GM23338 (cell line): ENCODE data around the gene THSD7A. TPM values are rescaled to one million over a fixed set of nuclear protein-coding genes. Genes with fewer than 3 reads are reported as not detected.

Experiments used
- ATAC-seq: fragments of 200-7000 bp; cut with Tn5 transposase; 3 replicates; pipeline ENCODE4 v1.9.1; 2020
- DNase-seq: peaks from one replicate; pipeline ENCODE4 v3.0.0-alpha.2; 2015; ENCODE audit warnings: low spot score
- H2AFZ ChIP-seq: fragments of 200-600 bp; sonication (generic); 2 replicates; pipeline ENCODE4 v1.8.0; 2016; ENCODE audit warnings: antibody characterized with exemption, mild to moderate bottlenecking, moderate library complexity
- H3F3A ChIP-seq: fragments of 200-600 bp; sonication (generic); replicated peaks from 2 replicates; pipeline ENCODE4 v1.8.0; 2017; ENCODE audit warnings: antibody characterized with exemption, mixed run types, low read depth
- H3K27ac ChIP-seq: fragments of 200-600 bp; sonication (generic); 2 replicates; pipeline ENCODE4 v1.6.1; 2016; ENCODE audit warnings: low read depth
- H3K27me3 ChIP-seq: fragments of 200-600 bp; sonication (generic); 2 replicates; pipeline ENCODE4 v1.8.0; 2016; ENCODE audit warnings: mild to moderate bottlenecking, mixed run types, moderate library complexity; ENCODE audit not compliant: insufficient read depth
- H3K36me3 ChIP-seq: fragments of 200-600 bp; sonication (generic); 2 replicates; pipeline ENCODE4 v1.8.0; 2016; ENCODE audit warnings: mild to moderate bottlenecking; ENCODE audit not compliant: insufficient read depth
- H3K4me1 ChIP-seq: fragments of 200-600 bp; sonication (generic); 2 replicates; pipeline ENCODE4 v1.8.0; 2016; ENCODE audit warnings: mild to moderate bottlenecking, moderate library complexity; ENCODE audit not compliant: insufficient read depth
- H3K4me2 ChIP-seq: fragments of 200-600 bp; sonication (generic); 2 replicates; pipeline ENCODE4 v1.7.1; 2017; ENCODE audit warnings: mixed run types
- H3K4me3 ChIP-seq: fragments of 200-600 bp; sonication (generic); 2 replicates; pipeline ENCODE4 v1.6.1; 2016; ENCODE audit warnings: mixed run types
- H3K79me2 ChIP-seq: fragments of 200-600 bp; sonication (generic); replicated peaks from 2 replicates; pipeline ENCODE4 v1.8.0; 2017; ENCODE audit warnings: mild to moderate bottlenecking; ENCODE audit not compliant: insufficient read depth
- H3K9me2 ChIP-seq: fragments of 200-600 bp; sonication (generic); 2 replicates; pipeline ENCODE4 v1.8.0; 2017; ENCODE audit not compliant: insufficient read depth
- H4K20me1 ChIP-seq: fragments of 200-600 bp; sonication (generic); replicated peaks from 2 replicates; pipeline ENCODE4 v1.8.0; 2017; ENCODE audit warnings: mild to moderate bottlenecking; ENCODE audit not compliant: insufficient read depth
- H3K27ac Mint-ChIP-seq: 2 replicates; pipeline ENCODE4 v1.8.0; 2020; ENCODE audit warnings: inconsistent platforms, mild to moderate bottlenecking, moderate library complexity, mixed read lengths
- H3K27me3 Mint-ChIP-seq: 3 replicates; pipeline ENCODE4 v1.8.0; 2022; ENCODE audit warnings: low read depth, mild to moderate bottlenecking, moderate library complexity, mixed read lengths, inconsistent platforms; ENCODE audit not compliant: insufficient read depth, poor library complexity
- H3K36me3 Mint-ChIP-seq: 3 replicates; pipeline ENCODE4 v1.8.0; 2021; ENCODE audit warnings: low read depth, mild to moderate bottlenecking, inconsistent platforms, moderate library complexity, mixed read lengths
- H3K4me1 Mint-ChIP-seq: 3 replicates; pipeline ENCODE4 v1.8.0; 2020; ENCODE audit warnings: mild to moderate bottlenecking, inconsistent platforms, mixed read lengths
- H3K4me3 Mint-ChIP-seq: 3 replicates; pipeline ENCODE4 v1.8.0; 2021; ENCODE audit warnings: moderate library complexity, mild to moderate bottlenecking, inconsistent platforms, mixed read lengths
- H3K9me3 Mint-ChIP-seq: 3 replicates; pipeline ENCODE4 v1.8.0; 2020; ENCODE audit warnings: moderate library complexity, mild to moderate bottlenecking, inconsistent platforms, mixed read lengths
- CREB1 ChIP-seq: fragments of 250-450 bp; sonication (Bioruptor Pico); IDR thresholded peaks from 2 replicates; pipeline ENCODE4 v1.5.0; 2020; ENCODE audit warnings: low read depth, mild to moderate bottlenecking, moderate library complexity
- CTCF ChIP-seq, 2 experiments: fragments of 200-600 bp in 1 of 2; sonication (generic) in 1 of 2; conservative IDR thresholded peaks; 2 replicates each; pipeline versions ENCODE4 v1.5.1 to v1.6.1; 2016 to 2017; ENCODE audit warnings: antibody characterized with exemption in 2 of 2, low read depth in 2 of 2, mild to moderate bottlenecking in 2 of 2, moderate library complexity in 1 of 2
- EZH2 ChIP-seq: fragments of 200-600 bp; sonication (generic); IDR thresholded peaks from one replicate; pipeline ENCODE4 v1.8.0; 2017; ENCODE audit warnings: antibody characterized with exemption, mild to moderate bottlenecking, low read depth; ENCODE audit not compliant: unreplicated experiment
- EZH2phosphoT487 ChIP-seq: fragments of 200-600 bp; sonication (generic); IDR thresholded peaks from one replicate; pipeline ENCODE4 v1.8.1; 2018; ENCODE audit warnings: antibody characterized with exemption; ENCODE audit not compliant: unreplicated experiment
- JUNB ChIP-seq: IDR thresholded peaks from one replicate; pipeline ENCODE4 v1.6.1; 2016; ENCODE audit warnings: antibody characterized with exemption; ENCODE audit not compliant: unreplicated experiment
- NANOG ChIP-seq: IDR thresholded peaks from 2 replicates; pipeline ENCODE4 v1.6.1; 2016; ENCODE audit warnings: antibody characterized with exemption, borderline replicate concordance
- STAT1 ChIP-seq: IDR thresholded peaks from one replicate; pipeline ENCODE4 v1.6.1; 2016; ENCODE audit warnings: antibody characterized with exemption; ENCODE audit not compliant: unreplicated experiment
- ZNF114 ChIP-seq: fragments of 250-450 bp; sonication (Bioruptor Pico); IDR thresholded peaks from 2 replicates; pipeline ENCODE4 v1.5.0; 2020; ENCODE audit warnings: mild to moderate bottlenecking, moderate library complexity
- ZNF331 ChIP-seq: fragments of 250-450 bp; sonication (Bioruptor Pico); IDR thresholded peaks from 2 replicates; pipeline ENCODE4 v1.5.0; 2020; ENCODE audit warnings: low read depth, mild to moderate bottlenecking, moderate library complexity
- ZNF462 ChIP-seq: fragments of 250-450 bp; sonication (Bioruptor Pico); IDR thresholded peaks from 2 replicates; pipeline ENCODE4 v1.5.0; 2020; ENCODE audit warnings: mild to moderate bottlenecking, moderate library complexity
- polyA plus RNA-seq: library from polyadenylated mRNA; unstranded; fragments of >200 nt; fragmentation: Nextera tagmentation; extraction: Ambion mirVana; gene quantifications from 2 replicates; pipeline ENCODE4 v1.2.1, GENCODE V29; 2016
- total RNA-seq: library from RNA; depleted of rRNA; stranded (reverse); fragments of >200 nt; shearing (Covaris generic); gene quantifications from 2 replicates; pipeline ENCODE4 v1.2.3, GENCODE V29; 2014
- TF ChIP-seq, protein P1 (sequence below): IDR thresholded peaks from one replicate; pipeline ENCODE4 v1.6.1; 2018; ENCODE audit warnings: antibody characterized with exemption; ENCODE audit not compliant: unreplicated experiment
- TF ChIP-seq, protein P2 (sequence below): IDR thresholded peaks from 2 replicates; pipeline ENCODE4 v1.6.1; 2016; ENCODE audit warnings: antibody characterized with exemption

The THSD7A gene
- total and polyA plus RNA-seq, 2 experiments from 2014 or later: 1.3 to 2.1 TPM

DNA sequence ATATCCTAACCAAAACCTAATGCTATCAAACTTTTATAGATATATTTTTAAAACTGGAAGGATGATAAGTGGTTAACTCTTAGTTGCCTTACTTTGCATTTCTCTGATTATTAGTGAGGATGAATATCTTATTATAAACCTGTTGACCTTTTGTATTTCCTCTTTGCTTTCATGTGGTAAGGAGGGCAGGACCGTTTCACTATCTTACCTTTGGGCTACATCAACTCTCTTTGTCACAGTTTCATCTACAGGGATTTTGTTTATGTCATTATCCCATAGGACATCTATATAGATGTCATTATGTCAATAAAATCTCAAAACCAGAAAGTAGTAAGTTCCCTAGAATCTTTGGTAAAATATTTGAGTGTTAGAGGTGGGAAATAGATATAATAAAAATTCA, 219.3 kb downstream of the THSD7A start (continued):
- TF ChIP-seq, protein P1, sequence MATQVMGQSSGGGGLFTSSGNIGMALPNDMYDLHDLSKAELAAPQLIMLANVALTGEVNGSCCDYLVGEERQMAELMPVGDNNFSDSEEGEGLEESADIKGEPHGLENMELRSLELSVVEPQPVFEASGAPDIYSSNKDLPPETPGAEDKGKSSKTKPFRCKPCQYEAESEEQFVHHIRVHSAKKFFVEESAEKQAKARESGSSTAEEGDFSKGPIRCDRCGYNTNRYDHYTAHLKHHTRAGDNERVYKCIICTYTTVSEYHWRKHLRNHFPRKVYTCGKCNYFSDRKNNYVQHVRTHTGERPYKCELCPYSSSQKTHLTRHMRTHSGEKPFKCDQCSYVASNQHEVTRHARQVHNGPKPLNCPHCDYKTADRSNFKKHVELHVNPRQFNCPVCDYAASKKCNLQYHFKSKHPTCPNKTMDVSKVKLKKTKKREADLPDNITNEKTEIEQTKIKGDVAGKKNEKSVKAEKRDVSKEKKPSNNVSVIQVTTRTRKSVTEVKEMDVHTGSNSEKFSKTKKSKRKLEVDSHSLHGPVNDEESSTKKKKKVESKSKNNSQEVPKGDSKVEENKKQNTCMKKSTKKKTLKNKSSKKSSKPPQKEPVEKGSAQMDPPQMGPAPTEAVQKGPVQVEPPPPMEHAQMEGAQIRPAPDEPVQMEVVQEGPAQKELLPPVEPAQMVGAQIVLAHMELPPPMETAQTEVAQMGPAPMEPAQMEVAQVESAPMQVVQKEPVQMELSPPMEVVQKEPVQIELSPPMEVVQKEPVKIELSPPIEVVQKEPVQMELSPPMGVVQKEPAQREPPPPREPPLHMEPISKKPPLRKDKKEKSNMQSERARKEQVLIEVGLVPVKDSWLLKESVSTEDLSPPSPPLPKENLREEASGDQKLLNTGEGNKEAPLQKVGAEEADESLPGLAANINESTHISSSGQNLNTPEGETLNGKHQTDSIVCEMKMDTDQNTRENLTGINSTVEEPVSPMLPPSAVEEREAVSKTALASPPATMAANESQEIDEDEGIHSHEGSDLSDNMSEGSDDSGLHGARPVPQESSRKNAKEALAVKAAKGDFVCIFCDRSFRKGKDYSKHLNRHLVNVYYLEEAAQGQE: no peak
- TF ChIP-seq EZH2: no peak
- TF ChIP-seq CREB1 (CRISPR knock-in tag): no peak
- no peak for TF ChIP-seq ZNF331 (CRISPR knock-in tag)
- no peak for TF ChIP-seq CTCF (conservative IDR thresholded peaks at IDR 0.05; ENCODE audit: low read depth in 2 of 2)
- TF ChIP-seq NANOG: no peak

DNA sequence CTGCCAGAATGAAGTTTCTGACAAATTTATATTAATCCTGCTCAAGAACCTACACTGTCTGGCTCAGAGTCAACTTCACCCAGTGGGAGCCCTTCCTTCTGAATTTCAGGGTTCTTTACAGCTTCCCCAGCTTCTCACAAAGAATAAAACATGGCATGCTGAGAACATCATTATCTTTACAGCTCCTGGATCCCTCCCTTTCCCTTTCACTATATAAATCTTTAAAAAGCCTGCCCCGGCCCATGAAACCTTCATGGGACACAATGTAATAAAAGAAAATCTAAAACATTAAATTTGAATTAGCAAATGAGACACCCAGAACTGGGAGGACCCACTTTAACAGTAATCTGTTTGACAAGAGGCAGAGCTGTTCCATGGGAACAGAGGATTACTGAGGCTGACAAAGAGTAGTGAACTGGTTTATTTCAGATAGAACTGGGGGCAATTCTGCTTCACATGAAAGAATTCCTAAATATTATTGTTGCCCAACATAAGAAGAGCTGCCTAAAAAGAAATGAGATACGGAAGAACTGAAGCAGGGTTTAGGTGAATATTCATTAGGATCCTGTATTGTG, 222.8 kb downstream of the THSD7A start:
- no peak for TF ChIP-seq STAT1
- no peak for TF ChIP-seq ZNF114 (CRISPR knock-in tag)
- TF ChIP-seq JUNB: no peak
- no peak for TF ChIP-seq EZH2phosphoT487
- TF ChIP-seq, protein P2, sequence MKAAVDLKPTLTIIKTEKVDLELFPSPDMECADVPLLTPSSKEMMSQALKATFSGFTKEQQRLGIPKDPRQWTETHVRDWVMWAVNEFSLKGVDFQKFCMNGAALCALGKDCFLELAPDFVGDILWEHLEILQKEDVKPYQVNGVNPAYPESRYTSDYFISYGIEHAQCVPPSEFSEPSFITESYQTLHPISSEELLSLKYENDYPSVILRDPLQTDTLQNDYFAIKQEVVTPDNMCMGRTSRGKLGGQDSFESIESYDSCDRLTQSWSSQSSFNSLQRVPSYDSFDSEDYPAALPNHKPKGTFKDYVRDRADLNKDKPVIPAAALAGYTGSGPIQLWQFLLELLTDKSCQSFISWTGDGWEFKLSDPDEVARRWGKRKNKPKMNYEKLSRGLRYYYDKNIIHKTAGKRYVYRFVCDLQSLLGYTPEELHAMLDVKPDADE: no peak
- no peak for TF ChIP-seq ZNF462 (CRISPR knock-in tag)
- TF ChIP-seq NANOG: no peak
- TF ChIP-seq ZNF331 (CRISPR knock-in tag): no peak
- H3K4me1 ChIP-seq: peaks cover 28% of the 10 kb centered on the region
- peaks cover 42% of the 10 kb centered on the region for H3K4me1 Mint-ChIP-seq
- no peak overlapping the region for H3K4me3 ChIP-seq
- no peak overlapping the region for H2AFZ ChIP-seq
- ATAC-seq (peak; percentile 23; the same call in 2 of the 3 replicates), DNase-seq (no peak)
- no peaks in the 10 kb centered on the region for H3K79me2 ChIP-seq
- H3K4me2 ChIP-seq: no peak overlapping the region
- no peaks in the 10 kb centered on the region for H3K36me3 Mint-ChIP-seq
- no peaks in the 10 kb centered on the region for H4K20me1 ChIP-seq
- H3K27me3 Mint-ChIP-seq: no peaks in the 10 kb centered on the region
- no peak overlapping the region for H3K27ac Mint-ChIP-seq
- H3K36me3 ChIP-seq: no peaks in the 10 kb centered on the region
- no peaks in the 10 kb centered on the region for H3F3A ChIP-seq
- no peaks in the 10 kb centered on the region for H3K9me2 ChIP-seq
- no peak overlapping the region for H3K4me3 Mint-ChIP-seq
- no peaks in the 10 kb centered on the region for H3K9me3 Mint-ChIP-seq
- no peaks in the 10 kb centered on the region for H3K27me3 ChIP-seq
- no peak overlapping the region for H3K27ac ChIP-seq
